Stimulated activated naive CD8-positive, alpha-beta T cell treated with anti-CD3 and anti-CD28 coated beads, Interleukin-15, amount 100 ng/mL, for 72 hours (primary cell): Measurements from ENCODE around the gene ARHGAP6.

Source experiments
- ATAC-seq: fragments of 150-1000 bp; cut with Tn5 transposase; 2 replicates; pipeline ENCODE4 v1.10.0; 2021; ENCODE audit warnings: mild to moderate bottlenecking, moderate library complexity
- DNase-seq, 2 donors: peaks; one replicate each; pipeline ENCODE4 v3.0.0; 2021 to 2022
- H3K27ac Mint-ChIP-seq, 2 donors: one replicate each; pipeline ENCODE4 v1.8.0; 2022; ENCODE audit warnings: mild to moderate bottlenecking in 2 of 2, mixed read lengths in 2 of 2, moderate library complexity in 2 of 2
- H3K27me3 Mint-ChIP-seq: one replicate; pipeline ENCODE4 v1.8.0; 2022; ENCODE audit warnings: mixed read lengths
- H3K4me1 Mint-ChIP-seq: one replicate; pipeline ENCODE4 v1.8.0; 2022; ENCODE audit warnings: mild to moderate bottlenecking, mixed read lengths
- H3K4me3 Mint-ChIP-seq, 2 donors: one replicate each; pipeline ENCODE4 v1.8.0; 2022; ENCODE audit warnings: mild to moderate bottlenecking in 2 of 2, mixed read lengths in 2 of 2, moderate library complexity in 1 of 2
- H3K9me3 Mint-ChIP-seq, 2 donors: one replicate each; pipeline ENCODE4 v1.8.0; 2022; ENCODE audit warnings: mixed read lengths in 2 of 2

ARHGAP6 gene

GRCh38 chrX:11665168-11666111 is at the start of gene ARHGAP6:
TSS of gene ARHGAP6 (minus strand) at chrX:11665920. CDS start at chrX:11664828, 1,092 bp downstream.
- no peak within 1 kb of the TSS for H3K27ac Mint-ChIP-seq
- peak; percentile 42 for ATAC-seq
- H3K9me3 Mint-ChIP-seq = no peaks in the 10 kb centered on the region
- peak within 1 kb of the TSS; percentile 50 to 80 for H3K4me3 Mint-ChIP-seq
- DNase-seq = no peak
- peaks cover 22% of the 10 kb centered on the region for H3K4me1 Mint-ChIP-seq
- H3K27me3 Mint-ChIP-seq = peaks cover 74% of the 10 kb centered on the region

- peaks cover 10% of the 10 kb centered on the region for H3K27me3 Mint-ChIP-seq
- H3K4me1 Mint-ChIP-seq = no peaks in the 10 kb centered on the region
- no peaks in the 10 kb centered on the region for H3K9me3 Mint-ChIP-seq
- no peak for DNase-seq
- H3K27ac Mint-ChIP-seq = no peak overlapping the region
- H3K4me3 Mint-ChIP-seq = no peak overlapping the region
- no peak for ATAC-seq
These were observed 39.2 kb upstream of the ARHGAP6 start for GRCh38 chrX:11704725-11705495.

- Mint-ChIP-seq H3K4me3 (no peak overlapping the region), H3K9me3 (no peaks in the 10 kb centered on the region), H3K4me1 (no peaks in the 10 kb centered on the region), H3K27ac (no peak overlapping the region), H3K27me3 (peaks cover 10% of the 10 kb centered on the region)
- no peak for DNase-seq
- no peak for ATAC-seq
These were observed 38.1 kb upstream of the ARHGAP6 start for GRCh38 chrX:11703855-11704254.

- peak overlapping the region in 1 of 2 donors; percentile 85 for H3K27ac Mint-ChIP-seq
- H3K4me3 Mint-ChIP-seq = no peak overlapping the region
- no peaks in the 10 kb centered on the region for H3K4me1 Mint-ChIP-seq
- ATAC-seq (no peak), DNase-seq (no peak)
- no peaks in the 10 kb centered on the region for H3K9me3 Mint-ChIP-seq
- peaks cover 10% of the 10 kb centered on the region for H3K27me3 Mint-ChIP-seq
These were observed 37.4 kb upstream of the ARHGAP6 start for GRCh38 chrX:11702965-11703631.

GRCh38 chrX:11702420-11702819 is 36.7 kb upstream of the ARHGAP6 start:
- no peak for DNase-seq
- Mint-ChIP-seq H3K27me3 (peaks cover 10% of the 10 kb centered on the region), H3K27ac (no peak overlapping the region), H3K9me3 (no peaks in the 10 kb centered on the region), H3K4me1 (no peaks in the 10 kb centered on the region), H3K4me3 (no peak overlapping the region)
- ATAC-seq = no peak

GRCh38 chrX:11698702-11699101 is 33.0 kb upstream of the ARHGAP6 start:
- no peak overlapping the region for H3K27ac Mint-ChIP-seq
- no peaks in the 10 kb centered on the region for H3K4me1 Mint-ChIP-seq
- H3K27me3 Mint-ChIP-seq = peaks cover 9% of the 10 kb centered on the region
- no peak overlapping the region for H3K4me3 Mint-ChIP-seq
- no peak for ATAC-seq
- no peaks in the 10 kb centered on the region for H3K9me3 Mint-ChIP-seq
- DNase-seq = no peak

GRCh38 chrX:11688201-11688600 is 22.5 kb upstream of the ARHGAP6 start:
- ATAC-seq = no peak
- no peak overlapping the region for H3K27ac Mint-ChIP-seq
- H3K27me3 Mint-ChIP-seq = no peaks in the 10 kb centered on the region
- H3K9me3 Mint-ChIP-seq = peaks cover 0 to 5% of the 10 kb centered on the region in 2 donors
- H3K4me3 Mint-ChIP-seq = no peak overlapping the region
- DNase-seq = no peak
- no peaks in the 10 kb centered on the region for H3K4me1 Mint-ChIP-seq

GRCh38 chrX:11687157-11687556 is 21.4 kb upstream of the ARHGAP6 start:
- Mint-ChIP-seq H3K4me1 (no peaks in the 10 kb centered on the region), H3K4me3 (no peak overlapping the region), H3K9me3 (peaks cover 0 to 5% of the 10 kb centered on the region in 2 donors), H3K27ac (no peak overlapping the region), H3K27me3 (no peaks in the 10 kb centered on the region)
- DNase-seq (no peak), ATAC-seq (no peak)

GRCh38 chrX:11683057-11683456 is 17.3 kb upstream of the ARHGAP6 start:
- DNase-seq = no peak
- ATAC-seq = no peak
- Mint-ChIP-seq H3K9me3 (no peaks in the 10 kb centered on the region), H3K4me1 (no peaks in the 10 kb centered on the region), H3K27ac (no peak overlapping the region), H3K27me3 (no peaks in the 10 kb centered on the region), H3K4me3 (no peak overlapping the region)

GRCh38 chrX:11678158-11678557 is 12.4 kb upstream of the ARHGAP6 start:
- Mint-ChIP-seq H3K27ac (no peak overlapping the region), H3K4me3 (no peak overlapping the region), H3K9me3 (no peaks in the 10 kb centered on the region), H3K4me1 (no peaks in the 10 kb centered on the region), H3K27me3 (no peaks in the 10 kb centered on the region)
- DNase-seq = no peak
- ATAC-seq = no peak

- ATAC-seq = no peak
- no peak overlapping the region for H3K27ac Mint-ChIP-seq
- no peaks in the 10 kb centered on the region for H3K4me1 Mint-ChIP-seq
- no peaks in the 10 kb centered on the region for H3K9me3 Mint-ChIP-seq
- H3K4me3 Mint-ChIP-seq = no peak overlapping the region
- no peak for DNase-seq
- H3K27me3 Mint-ChIP-seq = peaks cover 24% of the 10 kb centered on the region
These were observed 6.5 kb upstream of the ARHGAP6 start for GRCh38 chrX:11672213-11672612.

GRCh38 chrX:11670316-11670715 is 4.6 kb upstream of the ARHGAP6 start:
- Mint-ChIP-seq H3K27ac (no peak overlapping the region), H3K27me3 (peaks cover 43% of the 10 kb centered on the region), H3K9me3 (no peaks in the 10 kb centered on the region), H3K4me3 (no peak overlapping the region), H3K4me1 (peaks cover 10% of the 10 kb centered on the region)
- DNase-seq (no peak), ATAC-seq (no peak)

- no peak overlapping the region for H3K4me3 Mint-ChIP-seq
These were observed 1.4 kb upstream of the ARHGAP6 start for GRCh38 chrX:11666952-11667685.

GRCh38 chrX:11666164-11666563 is 444 bp upstream of the ARHGAP6 start:
- ATAC-seq = no peak
- DNase-seq = no peak
- Mint-ChIP-seq H3K4me3 (peak overlapping the region; percentile 15 to 35), H3K9me3 (no peaks in the 10 kb centered on the region), H3K27me3 (peaks cover 74% of the 10 kb centered on the region), H3K27ac (no peak overlapping the region), H3K4me1 (peaks cover 22% of the 10 kb centered on the region)

More at GRCh38 chrX:11666952-11667685, 1.4 kb upstream of the ARHGAP6 start:
- no peak overlapping the region for H3K27ac Mint-ChIP-seq
- peaks cover 22% of the 10 kb centered on the region for H3K4me1 Mint-ChIP-seq
- H3K27me3 Mint-ChIP-seq = peaks cover 73% of the 10 kb centered on the region
- no peak for DNase-seq
- no peak for ATAC-seq
- H3K9me3 Mint-ChIP-seq = no peaks in the 10 kb centered on the region
